ENCODE results near the gene SPTLC2.

DNA sequence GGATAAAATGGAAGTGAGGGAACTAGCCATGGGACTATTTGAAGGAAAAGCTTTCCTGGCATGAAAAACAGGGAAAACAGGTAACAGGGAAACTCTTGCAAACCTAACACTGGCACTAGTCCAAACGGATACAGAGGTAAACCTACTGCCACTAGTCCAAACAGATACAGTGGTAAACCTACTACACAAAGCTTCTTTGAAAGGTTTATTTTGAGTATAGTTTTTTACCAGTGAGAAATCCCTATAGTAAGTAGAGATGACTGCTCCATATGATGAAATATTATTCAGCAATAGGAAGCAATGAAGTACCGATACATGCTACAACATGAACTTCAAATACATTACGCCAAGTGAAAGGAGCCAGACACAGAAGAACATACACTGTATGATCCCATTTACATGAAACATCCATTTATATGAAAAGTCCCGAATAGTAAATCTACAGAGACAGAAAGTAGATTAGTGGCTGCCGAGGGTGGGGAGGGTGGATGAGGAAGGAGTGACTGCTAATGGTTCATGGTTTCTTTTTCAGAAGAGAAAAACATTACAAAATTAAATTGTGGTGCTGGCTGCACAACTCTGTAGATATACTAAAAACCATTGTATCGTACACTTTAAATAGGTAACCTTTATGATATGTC, 25.5 kb downstream of the SPTLC2 start:
- TF ChIP-seq POLR2A (IDR thresholded peaks at IDR 0.05), result no peak
- TF ChIP-seq, protein P1, sequence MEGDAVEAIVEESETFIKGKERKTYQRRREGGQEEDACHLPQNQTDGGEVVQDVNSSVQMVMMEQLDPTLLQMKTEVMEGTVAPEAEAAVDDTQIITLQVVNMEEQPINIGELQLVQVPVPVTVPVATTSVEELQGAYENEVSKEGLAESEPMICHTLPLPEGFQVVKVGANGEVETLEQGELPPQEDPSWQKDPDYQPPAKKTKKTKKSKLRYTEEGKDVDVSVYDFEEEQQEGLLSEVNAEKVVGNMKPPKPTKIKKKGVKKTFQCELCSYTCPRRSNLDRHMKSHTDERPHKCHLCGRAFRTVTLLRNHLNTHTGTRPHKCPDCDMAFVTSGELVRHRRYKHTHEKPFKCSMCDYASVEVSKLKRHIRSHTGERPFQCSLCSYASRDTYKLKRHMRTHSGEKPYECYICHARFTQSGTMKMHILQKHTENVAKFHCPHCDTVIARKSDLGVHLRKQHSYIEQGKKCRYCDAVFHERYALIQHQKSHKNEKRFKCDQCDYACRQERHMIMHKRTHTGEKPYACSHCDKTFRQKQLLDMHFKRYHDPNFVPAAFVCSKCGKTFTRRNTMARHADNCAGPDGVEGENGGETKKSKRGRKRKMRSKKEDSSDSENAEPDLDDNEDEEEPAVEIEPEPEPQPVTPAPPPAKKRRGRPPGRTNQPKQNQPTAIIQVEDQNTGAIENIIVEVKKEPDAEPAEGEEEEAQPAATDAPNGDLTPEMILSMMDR (IDR thresholded peaks at IDR 0.05), result no peak
- TF ChIP-seq EP300 (IDR thresholded peaks at IDR 0.05), result no peak
- no peak for TF ChIP-seq POLR2AphosphoS5 (IDR thresholded peaks at IDR 0.05)

All from gastroesophageal sphincter (tissue), 3 donors.